Measurements from ENCODE around the gene COX6A2. TPM values are rescaled to one million over a fixed set of nuclear protein-coding genes. Genes with fewer than 3 reads are reported as not detected.
"Not testable (repeated sequence)": the region's sequence is repeated elsewhere in the genome, so short reads cannot be mapped to it uniquely, and the experiment has no call there.

COX6A2 gene
- polyA plus RNA-seq, 1 experiment, result not detected

GRCh38 chr16:31453255-31454204 is 25.4 kb upstream of the COX6A2 start:
- POLR2A ChIA-PET, result interaction anchor here (0.7 to 0.9 kb wide), 2 partner anchors 21 to 274 kb away, joined by 3 to 9 read pairs; no protein-coding TSS in a partner anchor
- DNase-seq (ENCODE audit: low read depth), result no peak
- TF ChIP-seq CTCF (IDR thresholded peaks at IDR 0.05; ENCODE audit: insufficient read depth, low read depth, low read length), result no peak
- Histone ChIP-seq H3K4me3 (ENCODE audit: low read depth, low read length) (no peak overlapping the region), H3K36me3 (ENCODE audit: control insufficient read depth, insufficient read depth, low read length) (no peaks in the 10 kb centered on the region; the same call in 1 of the 2 replicates), H3K27me3 (ENCODE audit: control insufficient read depth, insufficient read depth, low read length) (no peaks in the 10 kb centered on the region)
- CTCF ChIA-PET, result interaction anchor here (1.0 to 3.1 kb wide), 5 partner anchors 11 to 415 kb away, joined by 3 to 37 read pairs (median 4); partner anchors contain the start of gene ZNF843

- CTCF ChIA-PET, result interaction anchor here (0.8 to 3.1 kb wide), 5 partner anchors 10 to 416 kb away, joined by 4 to 37 read pairs (median 4); partner anchors contain the start of genes PYDC1 and ZNF843
Observed at GRCh38 chr16:31452631-31453106, 24.5 kb upstream of the COX6A2 start.

GRCh38 chr16:31451681-31452351 is 23.7 kb upstream of the COX6A2 start:
- TF ChIP-seq CTCF (IDR thresholded peaks at IDR 0.05; ENCODE audit: insufficient read depth, low read depth, low read length), result peak; percentile 81
- ChIA-PET CTCF (interaction anchor here (0.5 to 3.1 kb wide), 12 partner anchors 9 to 468 kb away, joined by 3 to 37 read pairs (median 4); partner anchors contain the start of genes FUS, PYDC1, ZNF267 and ZNF843), POLR2A (interaction anchor here (0.9 to 1.0 kb wide), 2 partner anchors 8 to 272 kb away, joined by 3 read pairs; partner anchors contain the start of gene FUS)
- no peak overlapping the region for H3K4me3 ChIP-seq (ENCODE audit: low read depth, low read length)
- H3K36me3 ChIP-seq (ENCODE audit: control insufficient read depth, insufficient read depth, low read length), result no peaks in the 10 kb centered on the region; the same call in 1 of the 2 replicates
- H3K27me3 ChIP-seq (ENCODE audit: control insufficient read depth, insufficient read depth, low read length), result no peaks in the 10 kb centered on the region
- no peak for DNase-seq (ENCODE audit: low read depth)

More at GRCh38 chr16:31452631-31453106, 24.5 kb upstream of the COX6A2 start:
- peak; percentile 77 for DNase-seq (ENCODE audit: low read depth)
- Histone ChIP-seq H3K27me3 (ENCODE audit: control insufficient read depth, insufficient read depth, low read length) (no peaks in the 10 kb centered on the region), H3K36me3 (ENCODE audit: control insufficient read depth, insufficient read depth, low read length) (no peaks in the 10 kb centered on the region; the same call in 1 of the 2 replicates), H3K4me3 (ENCODE audit: low read depth, low read length) (no peak overlapping the region)
- POLR2A ChIA-PET, result interaction anchor here (0.6 to 0.9 kb wide), 3 partner anchors 22 to 273 kb away, joined by 3 to 9 read pairs (median 7); no protein-coding TSS in a partner anchor
- TF ChIP-seq CTCF (IDR thresholded peaks at IDR 0.05; ENCODE audit: insufficient read depth, low read depth, low read length), result no peak

GRCh38 chr16:31451201-31451600 is 23.0 kb upstream of the COX6A2 start:
- TF ChIP-seq CTCF (IDR thresholded peaks at IDR 0.05; ENCODE audit: insufficient read depth, low read depth, low read length), result no peak
- H3K4me3 ChIP-seq (ENCODE audit: low read depth, low read length), result no peak overlapping the region
- DNase-seq (ENCODE audit: low read depth), result no peak
- no peaks in the 10 kb centered on the region; the same call in 1 of the 2 replicates for H3K36me3 ChIP-seq (ENCODE audit: control insufficient read depth, insufficient read depth, low read length)
- CTCF ChIA-PET, result interaction anchor here (0.6 to 3.1 kb wide), 10 partner anchors 8 to 468 kb away, joined by 3 to 37 read pairs (median 4); partner anchors contain the start of genes FUS, ZNF267 and ZNF843
- POLR2A ChIA-PET, result interaction anchor here (0.9 to 1.0 kb wide), 2 partner anchors 9 to 271 kb away, joined by 3 read pairs; partner anchors contain the start of gene FUS
- H3K27me3 ChIP-seq (ENCODE audit: control insufficient read depth, insufficient read depth, low read length), result no peaks in the 10 kb centered on the region

- DNase-seq (ENCODE audit: low read depth); H3K27me3 ChIP-seq (ENCODE audit: control insufficient read depth, insufficient read depth, low read length); H3K36me3 ChIP-seq (ENCODE audit: control insufficient read depth, insufficient read depth, low read length); H3K4me3 ChIP-seq (ENCODE audit: low read depth, low read length); POLR2A ChIA-PET; CTCF ChIA-PET: not testable (repeated sequence)
Observed at GRCh38 chr16:31445931-31446330, 17.8 kb upstream of the COX6A2 start.

Measured in BJ (cell line).